WTC11 (cell line): ENCODE results near the gene DUSP19.

Source experiments
- CTCF ChIP-seq: fragments of 200-600 bp; IDR thresholded peaks from 2 replicates; pipeline ENCODE4 v1.8.0; 2022; ENCODE audit warnings: antibody characterized with exemption
- E2F1 ChIP-seq: sonication (generic); formaldehyde crosslinking; IDR thresholded peaks from 2 replicates; pipeline ENCODE4 v1.8.0; 2022; ENCODE audit warnings: mild to moderate bottlenecking, missing genetic modification reagents
- ETV6 ChIP-seq: sonication (generic); formaldehyde crosslinking; IDR thresholded peaks from 2 replicates; pipeline ENCODE4 v1.8.1; 2022; ENCODE audit warnings: mild to moderate bottlenecking, missing genetic modification reagents
- HMGXB4 ChIP-seq: sonication (generic); formaldehyde crosslinking; IDR thresholded peaks from 2 replicates; pipeline ENCODE4 v1.8.1; 2023; ENCODE audit warnings: mild to moderate bottlenecking, moderate library complexity, missing genetic modification reagents
- JUN ChIP-seq: sonication (generic); formaldehyde crosslinking; IDR thresholded peaks from 2 replicates; pipeline ENCODE4 v1.8.0; 2023; ENCODE audit warnings: mild to moderate bottlenecking, missing genetic modification reagents
- MYBL2 ChIP-seq: sonication (generic); formaldehyde crosslinking; IDR thresholded peaks from 2 replicates; pipeline ENCODE4 v1.8.1; 2023; ENCODE audit warnings: mild to moderate bottlenecking, moderate library complexity, missing genetic modification reagents
- SMAD3 ChIP-seq: sonication (generic); formaldehyde crosslinking; IDR thresholded peaks from 2 replicates; pipeline ENCODE4 v1.8.0; 2022; ENCODE audit warnings: missing genetic modification reagents, mild to moderate bottlenecking, borderline replicate concordance
- TF ChIP-seq, protein P1 (sequence below): sonication (generic); formaldehyde crosslinking; IDR thresholded peaks from 2 replicates; pipeline ENCODE4 v1.8.1; 2022; ENCODE audit warnings: low read depth, mild to moderate bottlenecking, moderate library complexity, missing genetic modification reagents, borderline replicate concordance
- TF ChIP-seq, protein P2 (sequence below): sonication (generic); formaldehyde crosslinking; IDR thresholded peaks from 2 replicates; pipeline ENCODE4 v1.8.1; 2023; ENCODE audit warnings: mild to moderate bottlenecking, missing genetic modification reagents, moderate library complexity

DNA sequence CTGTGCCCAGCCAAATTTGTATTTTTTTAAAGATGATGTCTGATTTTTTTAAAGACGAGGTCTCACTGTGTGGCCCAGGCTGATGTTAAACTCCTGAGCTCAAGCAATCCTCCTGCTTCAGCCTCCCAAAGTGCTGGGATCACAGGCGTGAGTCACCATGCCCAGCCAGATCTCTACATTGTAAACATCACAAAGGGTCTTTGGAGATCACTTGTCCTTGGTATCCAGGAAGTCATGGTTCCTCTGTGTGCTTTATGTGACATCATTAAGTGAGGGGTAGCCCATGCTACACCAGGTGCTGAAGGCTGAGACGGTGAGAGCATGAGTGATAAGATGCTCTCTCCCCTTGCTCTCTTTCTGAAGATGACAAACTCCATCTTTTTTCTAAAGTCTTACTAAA, 38.7 kb downstream of the DUSP19 start:
- TF ChIP-seq SMAD3: no peak
- no peak for TF ChIP-seq ETV6 (CRISPR knock-in tag)
- no peak for TF ChIP-seq HMGXB4
- TF ChIP-seq JUN: no peak
- no peak for TF ChIP-seq CTCF
- TF ChIP-seq, protein P1, sequence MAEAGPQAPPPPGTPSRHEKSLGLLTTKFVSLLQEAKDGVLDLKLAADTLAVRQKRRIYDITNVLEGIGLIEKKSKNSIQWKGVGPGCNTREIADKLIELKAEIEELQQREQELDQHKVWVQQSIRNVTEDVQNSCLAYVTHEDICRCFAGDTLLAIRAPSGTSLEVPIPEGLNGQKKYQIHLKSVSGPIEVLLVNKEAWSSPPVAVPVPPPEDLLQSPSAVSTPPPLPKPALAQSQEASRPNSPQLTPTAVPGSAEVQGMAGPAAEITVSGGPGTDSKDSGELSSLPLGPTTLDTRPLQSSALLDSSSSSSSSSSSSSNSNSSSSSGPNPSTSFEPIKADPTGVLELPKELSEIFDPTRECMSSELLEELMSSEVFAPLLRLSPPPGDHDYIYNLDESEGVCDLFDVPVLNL (CRISPR knock-in tag): no peak
- TF ChIP-seq MYBL2 (CRISPR knock-in tag): no peak
- no peak for TF ChIP-seq E2F1 (CRISPR knock-in tag)
- TF ChIP-seq, protein P2, sequence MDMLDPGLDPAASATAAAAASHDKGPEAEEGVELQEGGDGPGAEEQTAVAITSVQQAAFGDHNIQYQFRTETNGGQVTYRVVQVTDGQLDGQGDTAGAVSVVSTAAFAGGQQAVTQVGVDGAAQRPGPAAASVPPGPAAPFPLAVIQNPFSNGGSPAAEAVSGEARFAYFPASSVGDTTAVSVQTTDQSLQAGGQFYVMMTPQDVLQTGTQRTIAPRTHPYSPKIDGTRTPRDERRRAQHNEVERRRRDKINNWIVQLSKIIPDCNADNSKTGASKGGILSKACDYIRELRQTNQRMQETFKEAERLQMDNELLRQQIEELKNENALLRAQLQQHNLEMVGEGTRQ: no peak
